Prostate gland (tissue), 2 donors: ENCODE measurements around the gene CREB5.

Source experiments
- POLR2A ChIP-seq: fragments of 450-650 bp; IDR thresholded peaks from one replicate; pipeline ENCODE4 v1.6.1; 2016; ENCODE audit warnings: antibody characterized with exemption, mild to moderate bottlenecking
- TF ChIP-seq, protein P1 (sequence below), 4 experiments: fragments of 200-600 bp in 2 of 4; fragments of 450-650 bp in 2 of 4; sonication (generic) in 2 of 4; IDR thresholded peaks; 1 replicate in 3 of 4; 2 replicates in 1 of 4; pipeline ENCODE4 v1.5.1; 2016 to 2019; ENCODE audit warnings: antibody characterized with exemption in 4 of 4, mild to moderate bottlenecking in 2 of 4, moderate library complexity in 2 of 4

- no peak for TF ChIP-seq POLR2A
- TF ChIP-seq, protein P1, sequence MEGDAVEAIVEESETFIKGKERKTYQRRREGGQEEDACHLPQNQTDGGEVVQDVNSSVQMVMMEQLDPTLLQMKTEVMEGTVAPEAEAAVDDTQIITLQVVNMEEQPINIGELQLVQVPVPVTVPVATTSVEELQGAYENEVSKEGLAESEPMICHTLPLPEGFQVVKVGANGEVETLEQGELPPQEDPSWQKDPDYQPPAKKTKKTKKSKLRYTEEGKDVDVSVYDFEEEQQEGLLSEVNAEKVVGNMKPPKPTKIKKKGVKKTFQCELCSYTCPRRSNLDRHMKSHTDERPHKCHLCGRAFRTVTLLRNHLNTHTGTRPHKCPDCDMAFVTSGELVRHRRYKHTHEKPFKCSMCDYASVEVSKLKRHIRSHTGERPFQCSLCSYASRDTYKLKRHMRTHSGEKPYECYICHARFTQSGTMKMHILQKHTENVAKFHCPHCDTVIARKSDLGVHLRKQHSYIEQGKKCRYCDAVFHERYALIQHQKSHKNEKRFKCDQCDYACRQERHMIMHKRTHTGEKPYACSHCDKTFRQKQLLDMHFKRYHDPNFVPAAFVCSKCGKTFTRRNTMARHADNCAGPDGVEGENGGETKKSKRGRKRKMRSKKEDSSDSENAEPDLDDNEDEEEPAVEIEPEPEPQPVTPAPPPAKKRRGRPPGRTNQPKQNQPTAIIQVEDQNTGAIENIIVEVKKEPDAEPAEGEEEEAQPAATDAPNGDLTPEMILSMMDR (IDR thresholded peaks at IDR 0.05), result no peak
These were observed 64.7 kb downstream of the CREB5 start for GRCh38 chr7:28477041-28477442.
